CD4-positive, alpha-beta T cell treated with Interleukin-10 for 1 hour (primary cell): ENCODE measurements around the gene SQOR.

Experiments
- DNase-seq: peaks from one replicate; pipeline ENCODE4 v3.0.0-alpha.2; 2020

The SQOR gene

DNA sequence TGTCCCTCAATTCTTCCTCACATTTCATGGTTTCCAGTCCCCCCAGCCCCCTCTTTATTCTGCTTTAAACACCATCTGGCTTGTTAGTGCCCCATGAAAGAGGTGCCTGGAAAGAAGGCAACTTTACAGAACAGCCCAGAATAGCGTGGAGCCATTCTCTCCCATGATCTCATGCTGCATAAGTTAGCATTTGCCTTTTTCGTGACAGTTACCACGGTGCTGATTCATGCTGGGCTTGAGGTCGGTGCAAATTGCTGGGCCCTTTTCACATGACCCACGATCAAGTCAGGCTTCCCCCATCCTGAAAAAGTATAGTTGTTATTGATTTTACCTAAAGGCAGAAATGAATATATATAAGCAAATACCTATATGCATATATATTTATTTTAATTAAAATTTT, 29.6 kb downstream of the SQOR start:
- no peak for DNase-seq

DNA sequence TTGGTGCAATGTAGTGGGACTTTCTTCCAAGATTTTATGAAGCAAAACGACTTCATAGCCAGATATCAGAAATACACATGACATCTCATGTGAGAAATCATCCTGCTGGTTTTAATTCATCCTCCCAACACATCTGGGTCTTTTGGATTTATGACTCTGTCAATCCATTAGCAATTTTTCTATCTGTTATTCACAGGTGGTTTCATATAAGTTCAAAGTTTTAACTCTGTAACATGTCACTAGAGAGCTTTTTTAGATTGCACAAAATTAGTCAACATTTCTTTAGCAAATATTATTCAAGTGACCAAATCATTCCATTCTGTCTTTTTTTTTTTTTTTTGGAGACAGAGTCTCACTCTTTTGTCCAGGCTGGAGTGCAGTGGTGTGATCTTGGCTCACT, 30.4 kb downstream of the SQOR start:
- no peak for DNase-seq

DNA sequence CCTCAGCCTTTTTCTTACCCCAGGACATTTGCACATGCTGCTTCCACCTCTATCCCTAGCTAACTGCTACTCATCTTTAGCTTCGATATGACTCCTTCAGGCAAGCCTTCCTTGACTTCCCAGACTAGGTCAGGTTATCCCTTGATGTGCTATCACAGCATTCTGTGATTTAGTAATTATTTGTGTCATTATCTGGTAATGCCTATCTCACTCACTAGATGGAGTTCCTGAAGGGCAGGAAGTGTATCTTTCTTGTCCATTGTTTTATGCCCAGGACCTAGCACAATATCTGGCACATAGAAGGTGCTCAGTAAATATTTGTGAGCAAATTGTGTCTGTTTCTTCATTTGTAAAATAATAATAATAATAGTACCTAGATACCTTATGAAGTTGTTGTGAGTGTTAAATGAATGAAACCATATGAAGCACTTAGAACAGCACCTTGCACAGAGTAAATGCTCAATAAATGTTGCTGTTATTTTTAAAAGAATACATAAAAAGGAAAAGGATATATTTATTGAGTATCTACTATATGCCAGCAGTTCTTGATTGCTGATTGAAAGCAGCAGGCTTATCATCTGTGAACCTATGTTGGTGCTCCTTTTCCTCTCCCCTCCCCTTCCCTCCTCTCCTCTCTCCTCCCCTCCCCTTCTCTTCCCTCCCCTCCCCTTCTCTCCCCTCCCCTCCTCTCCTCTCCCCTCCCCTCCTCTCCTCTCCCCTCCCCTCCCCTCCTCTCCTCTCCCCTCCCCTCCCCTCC, 31.5 kb downstream of the SQOR start:
- DNase-seq, result no peak

DNA sequence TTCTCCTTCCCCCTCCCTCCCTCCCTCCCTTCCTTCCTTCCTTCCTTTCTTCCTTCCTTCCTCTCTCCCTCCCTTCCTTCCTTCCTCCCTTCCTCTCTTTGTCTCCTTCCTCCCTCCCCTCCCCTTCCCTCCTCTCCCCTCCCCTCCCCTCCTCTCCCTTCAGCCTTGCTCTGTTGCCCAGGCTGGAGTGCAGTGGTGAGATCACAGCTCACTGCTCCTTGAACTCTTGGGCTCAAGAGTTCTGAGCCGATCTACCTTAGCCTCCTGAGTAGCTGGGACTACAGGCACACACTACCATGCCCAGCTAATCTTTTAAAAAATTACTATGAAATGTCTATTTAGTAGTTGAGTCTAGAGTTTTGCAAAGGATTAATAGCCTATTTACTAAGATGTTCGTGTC, 32.2 kb downstream of the SQOR start:
- DNase-seq, result no peak

DNA sequence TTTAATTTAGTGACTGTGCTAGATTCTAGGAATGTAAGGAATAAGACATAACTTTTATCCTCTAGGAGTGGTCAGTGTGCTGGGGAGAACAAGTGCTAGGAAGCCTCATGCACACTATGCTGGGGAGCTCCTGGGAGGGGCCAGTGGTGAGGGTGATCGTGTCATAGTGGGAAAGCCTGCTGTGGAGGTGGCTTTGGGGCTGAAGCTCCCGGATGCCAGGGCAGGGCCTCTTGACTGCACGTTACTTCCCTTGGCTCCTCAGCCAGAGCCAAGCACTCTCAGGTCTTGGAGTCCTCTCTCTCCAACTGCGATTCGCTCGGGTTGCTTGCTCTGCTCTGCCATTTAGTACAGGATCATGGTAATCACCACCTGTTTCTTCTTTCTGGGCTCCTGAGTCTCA, 33.6 kb downstream of the SQOR start:
- DNase-seq, result no peak

DNA sequence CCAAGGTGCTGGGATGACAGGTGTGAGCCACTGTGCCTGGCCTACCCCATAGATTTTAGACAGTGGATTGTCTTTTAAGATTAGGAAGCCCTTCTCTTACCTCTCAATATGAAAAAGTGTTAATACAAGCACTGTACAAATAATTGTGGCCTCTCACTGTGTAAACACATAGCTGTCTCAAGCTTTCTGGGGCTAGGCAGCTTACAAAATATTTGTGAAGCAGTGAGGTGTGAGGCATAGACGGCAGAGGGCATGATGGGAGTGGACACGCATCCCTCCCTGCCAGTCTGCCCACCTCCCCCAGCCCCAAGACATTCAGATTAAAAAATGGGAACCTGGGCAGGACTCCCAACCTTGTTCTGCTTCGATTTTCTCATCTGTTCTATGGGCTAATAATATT, 34.6 kb downstream of the SQOR start:
- DNase-seq, result no peak

DNA sequence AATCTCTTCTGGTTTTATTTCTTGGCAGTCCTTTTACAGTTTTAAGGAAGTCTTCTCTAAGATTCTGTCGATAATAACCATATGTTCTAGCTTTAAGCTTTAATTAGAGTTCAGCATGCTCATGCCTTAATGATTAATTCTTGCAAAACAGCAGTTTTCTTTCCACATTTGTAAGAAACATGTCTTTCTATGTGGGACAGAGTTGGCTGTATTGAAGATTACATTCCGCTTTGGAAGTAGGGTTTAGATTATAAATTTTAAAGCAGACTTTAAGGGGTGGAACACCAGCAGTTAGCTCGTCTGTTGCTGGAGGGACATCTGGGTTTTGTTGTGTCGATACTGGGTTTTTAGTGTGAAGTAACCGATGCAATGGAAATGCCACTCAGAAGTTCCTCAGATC, 35.3 kb downstream of the SQOR start:
- no peak for DNase-seq

DNA sequence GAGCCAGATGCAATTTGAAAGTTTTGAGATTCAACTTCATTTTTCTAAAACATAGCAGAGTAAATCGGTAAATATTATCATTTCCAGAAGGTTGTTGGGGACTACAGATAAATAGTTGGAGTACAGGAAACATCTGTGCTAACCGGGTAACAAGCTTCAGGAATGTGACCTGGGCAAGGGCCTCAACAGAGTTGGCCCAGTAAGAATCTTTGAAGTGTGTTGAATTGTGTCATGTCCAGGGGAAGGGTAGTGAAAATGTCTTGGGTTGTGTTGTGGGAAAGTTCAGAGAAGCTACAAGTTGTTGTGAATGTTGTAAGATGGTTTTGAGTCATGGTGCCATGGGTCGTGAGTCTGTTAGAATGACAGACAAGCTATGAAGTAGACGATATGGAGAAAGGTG, 35.7 kb downstream of the SQOR start:
- no peak for DNase-seq

DNA sequence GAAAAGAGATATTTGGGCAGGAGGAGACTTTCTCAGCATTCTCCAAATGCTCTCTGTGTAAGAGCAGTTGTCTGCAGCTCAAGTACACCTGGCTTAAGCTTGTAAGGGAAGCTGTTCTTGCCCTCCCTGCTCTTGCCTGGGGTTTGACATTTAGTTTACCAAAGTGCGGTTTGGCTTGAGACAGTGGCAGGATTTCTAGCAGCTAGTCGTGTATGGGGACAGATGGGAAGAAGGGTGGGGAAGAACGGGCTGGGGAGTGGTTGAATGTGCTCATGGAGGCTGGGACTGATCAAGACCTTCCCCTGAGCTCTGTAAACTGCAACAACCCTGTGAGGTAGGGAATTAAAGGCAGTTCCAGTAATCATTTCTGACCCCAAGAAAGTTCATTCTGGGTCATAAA, 39.8 kb downstream of the SQOR start:
- DNase-seq, result no peak

DNA sequence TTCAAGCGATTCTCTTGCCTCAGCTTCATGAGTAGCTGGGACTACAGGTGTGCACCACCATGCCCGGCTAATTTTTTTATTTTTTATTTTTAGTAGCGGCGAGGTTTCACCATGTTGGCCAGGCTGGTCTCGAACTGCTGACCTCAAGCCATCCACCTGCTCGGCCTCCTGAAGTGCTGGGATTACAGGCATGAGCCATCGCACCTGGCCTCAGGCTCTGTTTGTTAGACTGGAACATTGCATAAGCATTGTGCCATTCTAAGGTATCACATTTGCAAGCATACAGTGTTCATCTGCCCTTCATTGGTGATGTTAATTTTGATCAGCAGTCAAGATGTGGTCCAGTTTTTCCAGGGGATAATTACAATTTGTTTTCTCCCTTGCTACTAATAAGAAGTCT, 43.0 kb downstream of the SQOR start:
- DNase-seq, result no peak

DNA sequence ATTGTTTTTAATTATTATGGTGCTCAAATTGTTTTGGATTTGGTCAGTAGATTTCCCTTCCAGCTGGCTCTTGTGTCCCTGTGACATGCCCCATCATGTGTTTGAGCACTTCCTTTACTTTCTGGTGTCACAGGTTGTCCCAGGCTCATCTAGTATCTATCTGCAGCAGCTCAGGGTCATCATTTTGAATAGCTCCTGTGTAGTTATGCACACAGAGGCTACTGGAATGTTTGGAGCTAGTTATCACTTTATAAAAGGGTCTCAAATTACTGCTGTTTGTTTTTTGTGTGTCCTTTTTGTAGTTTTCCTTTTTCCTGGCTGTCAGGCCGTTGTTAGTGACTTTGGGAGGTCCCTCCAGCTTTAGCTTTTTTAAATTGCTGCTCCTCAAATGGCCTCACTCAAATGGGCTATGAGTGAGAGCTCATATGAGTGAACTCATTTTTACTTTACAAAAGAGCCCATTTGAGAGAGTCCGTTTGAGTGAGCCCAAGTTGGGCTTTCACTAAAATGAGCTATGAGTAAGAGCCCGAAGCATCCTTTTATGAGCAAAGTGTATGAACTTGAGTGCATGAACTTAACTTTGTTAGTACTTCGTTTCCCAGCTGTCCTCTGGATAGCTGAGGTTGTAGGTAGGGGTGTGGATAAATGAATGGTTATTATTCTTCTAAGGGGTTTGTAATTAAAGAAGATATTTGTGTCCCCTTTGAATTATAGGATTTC, 43.8 kb downstream of the SQOR start:
- no peak for DNase-seq

DNA sequence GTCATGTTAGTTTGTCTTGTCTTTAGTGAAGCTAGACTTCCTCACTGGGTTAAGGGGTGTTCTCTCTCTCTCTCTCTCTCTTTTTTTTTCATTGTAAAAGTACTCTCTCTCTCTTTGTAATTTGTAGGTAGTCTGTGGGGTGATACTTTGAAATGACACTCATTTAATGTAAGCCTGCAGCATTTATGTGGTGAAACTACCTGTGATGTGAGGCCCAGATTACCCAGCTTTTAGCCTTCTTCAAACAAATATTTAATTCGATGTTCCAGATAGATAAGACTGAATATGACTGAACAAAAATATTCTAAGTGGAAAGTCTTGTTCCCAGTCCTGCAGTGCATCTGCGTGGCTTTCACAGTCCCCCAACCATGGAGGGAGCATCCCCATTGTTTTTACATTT, 49.7 kb downstream of the SQOR start:
- DNase-seq, result no peak

DNA sequence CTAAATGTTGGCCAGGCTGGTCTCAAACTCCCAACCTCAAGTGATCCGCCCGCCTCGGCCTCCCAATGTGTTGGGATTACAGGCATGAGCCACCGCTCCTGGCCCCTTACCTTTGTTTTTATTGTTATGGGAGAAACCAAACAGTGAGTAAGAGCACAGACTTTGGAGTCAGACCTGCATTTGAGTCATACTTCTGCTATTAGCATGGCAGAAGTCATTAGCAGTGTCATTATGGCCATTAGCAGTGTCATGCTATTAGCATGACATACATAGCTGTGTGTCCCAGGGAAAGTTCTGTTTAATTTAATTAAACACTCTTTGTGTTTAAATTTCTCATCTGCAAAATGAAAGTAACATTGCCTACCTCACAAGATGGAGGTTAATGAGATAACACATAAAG, 54.8 kb downstream of the SQOR start:
- no peak for DNase-seq

DNA sequence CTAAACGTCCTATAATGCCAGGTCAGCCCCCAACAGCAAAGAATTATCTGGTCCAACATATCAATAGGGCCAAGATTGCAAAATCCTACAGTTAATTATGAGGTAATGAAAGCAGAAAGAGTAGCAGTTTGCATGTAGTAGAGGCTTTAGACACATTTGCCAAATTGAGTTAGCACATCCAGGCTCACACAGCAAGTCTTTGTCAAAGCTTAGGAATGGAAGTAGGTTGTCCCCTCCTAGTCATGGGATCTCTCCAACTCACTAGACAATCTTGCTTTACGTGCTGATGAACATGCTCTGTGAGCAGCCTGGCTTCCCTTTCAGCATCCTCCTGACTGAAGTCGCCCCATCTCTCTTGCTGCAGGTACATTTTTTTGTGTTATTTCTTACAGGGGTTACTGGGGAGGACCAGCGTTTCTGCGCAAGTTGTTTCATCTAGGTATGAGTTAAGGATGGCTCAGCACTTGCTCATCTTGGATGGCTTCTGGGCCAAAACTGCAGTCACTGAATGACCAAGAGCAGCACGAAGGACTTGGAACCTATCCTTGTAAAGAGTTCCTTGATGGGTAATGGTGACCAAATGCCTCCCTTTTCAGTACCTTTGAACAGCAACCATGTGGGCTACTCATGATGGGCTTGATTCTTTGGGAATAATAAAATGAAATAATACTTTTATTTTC, 55.9 kb downstream of the SQOR start:
- DNase-seq, result no peak

DNA sequence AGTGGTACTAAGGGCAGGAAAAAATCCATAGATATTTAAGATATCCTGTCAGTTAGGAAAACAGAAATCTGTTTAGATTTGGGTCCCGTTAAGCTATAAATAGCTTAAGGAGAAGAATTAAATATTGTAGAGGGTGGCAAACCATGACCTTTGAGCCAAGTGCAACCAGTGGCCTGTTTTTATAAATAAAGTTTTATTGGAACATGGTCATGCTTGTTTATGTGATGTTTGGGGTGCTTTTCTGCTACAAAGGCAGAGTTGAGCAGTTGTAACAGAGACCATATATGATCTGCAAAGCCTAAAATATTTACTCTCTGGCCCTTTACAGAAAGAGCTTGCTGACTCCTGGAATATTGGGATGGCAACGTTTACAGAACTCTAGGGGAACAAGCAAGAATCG, 66.3 kb downstream of the SQOR start:
- DNase-seq, result no peak

DNA sequence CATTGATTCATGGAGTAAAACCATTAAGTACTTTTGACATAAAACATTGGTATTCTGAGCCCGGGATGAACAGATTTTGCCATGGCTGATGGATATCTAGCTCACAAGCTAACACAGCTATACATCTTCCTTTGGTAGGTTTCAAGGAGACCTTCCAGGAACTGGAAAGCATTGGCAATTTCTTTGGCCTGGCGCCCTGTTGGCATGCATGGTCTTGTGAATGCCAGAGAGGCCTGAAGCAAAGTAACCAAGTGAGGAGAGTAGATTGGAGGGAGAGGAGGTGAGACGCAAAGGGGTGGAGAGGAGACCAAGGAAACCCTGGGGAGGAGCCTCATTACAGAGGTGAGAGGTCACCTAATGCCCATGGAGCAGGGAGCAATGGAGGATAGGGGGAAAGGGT, 67.2 kb downstream of the SQOR start:
- DNase-seq, result no peak

DNA sequence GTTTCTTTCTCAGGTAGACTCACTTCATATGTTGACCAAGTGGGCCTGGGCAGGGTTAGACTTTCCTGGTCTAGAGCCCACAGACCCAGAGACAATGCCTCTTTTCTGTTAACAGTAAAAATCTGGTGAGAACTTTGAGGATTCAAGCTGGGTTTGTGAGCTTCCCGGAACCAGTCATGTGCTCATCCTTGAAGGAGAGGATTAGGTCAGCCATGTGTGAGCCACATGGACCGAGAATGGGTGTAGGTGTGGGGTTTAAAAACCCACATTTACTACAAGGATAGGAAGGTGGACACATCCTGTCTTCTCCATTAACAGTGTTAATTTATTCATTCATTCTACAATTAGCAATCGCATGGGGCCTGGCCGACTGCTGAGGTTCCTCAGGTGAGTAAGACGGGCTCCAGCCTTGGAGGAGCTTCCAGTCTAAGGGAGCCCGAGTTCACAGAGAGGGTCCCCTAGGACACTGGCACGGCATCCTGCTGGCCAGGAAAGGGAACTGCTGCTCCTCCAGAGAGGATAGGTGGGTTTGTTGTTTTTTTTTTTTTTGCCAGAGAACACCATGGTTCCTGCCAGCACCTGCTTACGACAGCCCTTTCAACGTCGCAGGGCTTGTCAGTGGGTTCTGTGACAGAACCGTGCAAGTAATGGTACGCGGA, 69.0 kb downstream of the SQOR start:
- no peak for DNase-seq

DNA sequence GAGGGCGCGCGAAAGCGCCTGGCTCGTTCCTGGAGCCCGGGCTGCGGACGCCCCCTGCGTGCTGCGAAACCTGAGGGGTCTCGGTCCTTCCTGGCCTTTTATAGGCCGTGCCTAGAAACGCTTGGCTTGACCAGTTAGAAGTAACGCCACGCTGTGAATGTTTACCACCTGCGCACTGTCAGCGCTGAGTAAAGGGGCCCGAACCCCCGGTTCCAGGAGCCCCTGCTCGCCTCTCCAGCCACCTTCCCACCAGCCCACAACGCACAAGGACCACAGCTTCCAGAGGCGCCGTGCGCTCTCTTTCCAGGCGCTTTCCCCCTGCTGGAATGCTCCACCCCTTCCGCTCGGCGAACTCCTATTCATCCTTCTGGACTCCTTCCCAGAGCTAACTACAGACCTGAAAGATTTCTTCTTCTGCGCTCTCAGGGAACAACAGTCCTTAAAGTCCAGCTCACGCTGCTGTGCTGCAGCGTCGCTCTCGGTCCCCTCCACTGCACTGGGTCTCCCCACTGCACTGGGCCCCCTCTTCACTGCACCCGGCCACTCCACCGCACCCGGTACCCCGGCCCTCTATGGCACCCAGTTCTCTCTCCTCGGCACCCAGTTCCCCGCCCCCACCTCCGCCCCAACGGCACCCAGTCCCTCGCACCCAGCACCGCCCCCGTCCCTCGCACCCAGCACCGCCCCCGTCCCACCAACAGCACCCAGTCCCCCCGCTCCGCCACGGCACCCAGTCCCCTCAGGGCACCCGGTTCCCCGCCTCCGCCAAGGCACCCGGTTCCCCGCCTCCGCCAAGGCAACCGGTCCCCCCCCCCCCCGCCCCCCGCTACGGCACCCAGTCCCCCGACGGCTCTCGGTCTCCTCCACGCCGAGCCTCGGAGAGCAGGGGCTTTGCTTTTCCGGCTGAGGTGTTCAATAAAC, 69.8 kb downstream of the SQOR start:
- peak; percentile 20 for DNase-seq

DNA sequence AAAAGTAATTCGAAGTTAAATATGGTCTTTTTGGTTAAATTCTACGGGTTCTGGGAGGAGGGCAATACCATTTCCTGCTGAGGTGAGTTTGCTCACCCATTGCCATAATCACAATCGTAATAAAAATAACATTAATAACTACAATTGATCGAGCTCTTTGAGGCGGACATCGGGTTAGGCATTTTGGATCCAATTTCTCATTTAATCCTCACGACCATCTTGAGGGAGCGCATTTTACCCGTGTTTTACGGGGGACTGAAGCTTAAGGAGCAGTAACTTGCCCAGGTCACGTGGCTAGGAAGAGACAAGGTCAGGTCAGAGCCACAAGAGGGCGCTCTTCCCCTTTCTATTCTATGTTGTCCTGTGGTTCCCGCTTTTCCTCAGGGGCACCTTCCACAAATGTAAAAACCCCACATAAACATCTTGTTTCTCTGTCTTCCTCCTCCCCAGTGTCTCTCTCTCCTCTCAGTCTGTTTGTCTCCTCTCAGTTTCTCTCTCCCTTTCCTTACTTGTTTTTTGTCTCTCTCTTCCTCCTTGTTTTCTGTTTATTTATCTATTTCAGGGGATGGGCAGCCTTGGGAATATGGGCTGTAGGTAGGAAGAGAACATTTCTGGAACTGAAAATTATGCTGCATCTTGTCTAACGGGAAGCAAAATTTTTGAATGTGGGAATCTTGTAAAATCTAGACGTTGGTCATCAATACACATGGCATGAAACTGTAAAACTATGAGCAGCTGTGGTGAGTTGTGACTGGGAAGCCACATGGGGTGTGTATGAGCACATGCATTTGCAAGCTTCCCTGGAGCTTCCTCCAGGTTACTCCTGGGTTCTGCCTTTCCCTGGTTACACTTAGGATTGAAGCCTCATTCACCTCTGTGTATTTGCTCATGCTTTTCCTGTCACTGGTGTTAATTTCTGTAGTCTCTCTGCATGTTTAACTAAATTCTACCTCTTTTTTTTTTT, 71.0 kb downstream of the SQOR start:
- DNase-seq, result peak; percentile 72

DNA sequence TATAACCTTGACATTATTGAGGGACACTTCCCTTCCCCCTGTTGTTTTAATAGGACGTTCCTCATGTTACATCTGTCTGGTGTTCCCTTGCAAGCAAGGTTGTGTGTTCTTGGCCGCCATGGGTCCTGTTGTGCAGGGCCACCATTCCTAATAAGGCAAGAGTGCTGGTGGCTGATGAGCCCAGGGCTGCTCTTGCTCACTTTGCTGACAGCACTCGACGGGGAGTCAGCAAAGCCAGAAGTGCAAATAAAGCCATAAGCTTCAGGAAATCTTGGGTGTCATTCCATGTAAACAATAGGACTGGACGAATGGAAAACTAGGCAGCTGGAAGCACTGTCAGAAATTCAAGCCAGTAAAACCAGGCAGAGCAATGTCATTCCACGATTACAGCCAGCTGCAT, 75.8 kb downstream of the SQOR start:
- no peak for DNase-seq
